SU-DHL-6 (cell line): ENCODE measurements around the gene BCL2L14.

ENCODE experiments used
- CTCF ChIP-seq: fragments of 200-600 bp; sonication (generic); IDR thresholded peaks from one replicate; pipeline ENCODE4 v1.5.1; 2017; ENCODE audit warnings: antibody characterized with exemption, mild to moderate bottlenecking, low read length, moderate library complexity; ENCODE audit not compliant: insufficient read depth, poor library complexity, severe bottlenecking
- EZH2phosphoT487 ChIP-seq: fragments of 200-600 bp; sonication (generic), shearing (Covaris generic); conservative IDR thresholded peaks from 2 replicates; pipeline ENCODE4 v1.6.1; 2018; ENCODE audit warnings: mild to moderate bottlenecking, antibody characterized with exemption, low read length, moderate library complexity, mixed read lengths

DNA sequence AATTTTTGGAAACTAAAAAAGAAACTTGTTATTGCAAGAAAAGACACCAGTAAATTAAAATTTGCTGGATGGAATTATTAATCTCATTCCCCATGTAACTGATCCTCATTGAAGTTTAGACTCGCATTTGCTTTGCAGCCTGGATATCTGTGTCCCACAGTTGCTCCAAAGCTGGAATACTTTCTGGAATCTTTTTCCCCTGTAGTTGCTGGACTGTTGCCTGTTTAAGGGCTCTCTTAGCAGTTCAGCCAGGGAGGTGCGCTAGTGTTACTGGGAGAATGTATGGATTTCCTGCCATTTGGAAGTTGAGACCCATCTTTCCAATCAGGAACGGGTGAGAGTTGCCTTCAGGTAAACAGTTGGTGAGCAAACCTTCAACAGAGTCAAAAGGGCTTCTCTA, 20.3 kb downstream of the BCL2L14 start:
- no peak for TF ChIP-seq CTCF
- TF ChIP-seq EZH2phosphoT487: no peak
